CD4-positive, alpha-beta T cell treated with Interleukin-17A for 4 hours (primary cell): ENCODE results near the gene RFX2.
"Not testable (repeated sequence)": the region's sequence is repeated elsewhere in the genome, so short reads cannot be mapped to it uniquely, and the experiment has no call there.

Experiments
- DNase-seq: peaks from one replicate; pipeline ENCODE4 v3.0.0-alpha.2; 2020; ENCODE audit warnings: mixed read lengths

The RFX2 gene

GRCh38 chr19:6034512-6034911 lies 75.8 kb downstream of the RFX2 start:
- no peak for DNase-seq

GRCh38 chr19:6033744-6034264 lies 76.5 kb downstream of the RFX2 start:
- DNase-seq = no peak

GRCh38 chr19:6032827-6033226 lies 77.5 kb downstream of the RFX2 start:
- DNase-seq = no peak

- DNase-seq = no peak
Measured at GRCh38 chr19:6032381-6032780, 77.9 kb downstream of the RFX2 start.

GRCh38 chr19:6030214-6030507 lies 80.1 kb downstream of the RFX2 start:
- no peak for DNase-seq

- DNase-seq = no peak
Measured at GRCh38 chr19:6026390-6027227, 83.7 kb downstream of the RFX2 start.

GRCh38 chr19:6024756-6025155 lies 85.5 kb downstream of the RFX2 start:
- not testable (repeated sequence) for DNase-seq

GRCh38 chr19:6023936-6024335 lies 86.4 kb downstream of the RFX2 start:
- DNase-seq = no peak

- DNase-seq = no peak
Measured at GRCh38 chr19:6023085-6023682, 87.1 kb downstream of the RFX2 start.

- no peak for DNase-seq
Measured at GRCh38 chr19:6022570-6023064, 87.7 kb downstream of the RFX2 start.

GRCh38 chr19:6021878-6022569 lies 88.3 kb downstream of the RFX2 start:
- peak; percentile 85 for DNase-seq

GRCh38 chr19:6020972-6021805 lies 89.1 kb downstream of the RFX2 start:
- no peak for DNase-seq

- DNase-seq = no peak
Measured at GRCh38 chr19:6020166-6020882, 90.0 kb downstream of the RFX2 start.

GRCh38 chr19:6018786-6019185 lies 91.5 kb downstream of the RFX2 start:
- DNase-seq = no peak

GRCh38 chr19:6017576-6017975 lies 92.7 kb downstream of the RFX2 start:
- DNase-seq = no peak

- no peak for DNase-seq
Measured at GRCh38 chr19:6015841-6016545, 94.3 kb downstream of the RFX2 start.

GRCh38 chr19:6014551-6015135 lies 95.7 kb downstream of the RFX2 start:
- DNase-seq = no peak

- DNase-seq = no peak
Measured at GRCh38 chr19:6012426-6013170, 97.7 kb downstream of the RFX2 start.

- DNase-seq = no peak
Measured at GRCh38 chr19:6011794-6012193, 98.5 kb downstream of the RFX2 start.

- no peak for DNase-seq
Measured at GRCh38 chr19:6011206-6011605, 99.1 kb downstream of the RFX2 start.
